Endodermal cell (in vitro differentiated cells): ENCODE measurements around the gene CLSTN1. TPM values are rescaled to one million over a fixed set of nuclear protein-coding genes. Genes with fewer than 3 reads are reported as not detected.
A peak's percentile ranks its signal among the peaks of the same experiment; 100 is the strongest.

Experiments used
- DNase-seq: peaks from one replicate; pipeline ENCODE4 v3.0.0-alpha.2; 2017
- H3K27ac ChIP-seq: 2 replicates; pipeline ENCODE4 v1.5.1; 2013; ENCODE audit warnings: mild to moderate bottlenecking, low read depth, low read length, moderate library complexity
- H3K27me3 ChIP-seq: 2 replicates; pipeline ENCODE4 v1.6.1; 2013; ENCODE audit warnings: mild to moderate bottlenecking, low read length, moderate library complexity; ENCODE audit not compliant: insufficient read depth, control insufficient read depth, poor library complexity, severe bottlenecking
- H3K36me3 ChIP-seq: 2 replicates; pipeline ENCODE4 v1.7.0; 2013; ENCODE audit warnings: mild to moderate bottlenecking, low read length, moderate library complexity; ENCODE audit not compliant: control insufficient read depth, insufficient read depth
- H3K4me1 ChIP-seq: one replicate; pipeline ENCODE4 v1.7.0; 2013; ENCODE audit warnings: low read length; ENCODE audit not compliant: control insufficient read depth, insufficient read depth
- H3K4me3 ChIP-seq: 2 replicates; pipeline ENCODE4 v1.5.1; 2013; ENCODE audit warnings: mild to moderate bottlenecking, low read length, moderate library complexity
- H3K9ac ChIP-seq: 2 replicates; pipeline ENCODE4 v1.6.1; 2013; ENCODE audit warnings: mild to moderate bottlenecking, low read length, moderate library complexity; ENCODE audit not compliant: poor library complexity, severe bottlenecking; ENCODE audit errors: extremely low read depth
- H3K9me3 ChIP-seq: 2 replicates; pipeline ENCODE4 v1.6.1; 2013; ENCODE audit warnings: mild to moderate bottlenecking, low read length, moderate library complexity; ENCODE audit not compliant: control insufficient read depth
- H3K27ac Mint-ChIP-seq: 2 replicates; pipeline ENCODE4 v1.8.0; 2020; ENCODE audit warnings: mixed read lengths
- H3K27me3 Mint-ChIP-seq: 2 replicates; pipeline ENCODE4 v1.8.0; 2021; ENCODE audit warnings: mild to moderate bottlenecking, mixed read lengths; ENCODE audit not compliant: insufficient read depth
- H3K36me3 Mint-ChIP-seq: 2 replicates; pipeline ENCODE4 v1.8.0; 2020; ENCODE audit warnings: low read depth, mixed read lengths
- H3K4me1 Mint-ChIP-seq: 2 replicates; pipeline ENCODE4 v1.8.0; 2020; ENCODE audit warnings: mixed read lengths
- H3K4me3 Mint-ChIP-seq: 2 replicates; pipeline ENCODE4 v1.8.0; 2020; ENCODE audit warnings: mild to moderate bottlenecking, moderate library complexity, mixed read lengths
- H3K9me3 Mint-ChIP-seq: 2 replicates; pipeline ENCODE4 v1.8.0; 2020; ENCODE audit warnings: mild to moderate bottlenecking, mixed read lengths
- CTCF ChIP-seq: fragments of 200-600 bp; sonication (generic); conservative IDR thresholded peaks from 2 replicates; pipeline ENCODE4 v1.5.0; 2021; ENCODE audit warnings: antibody characterized with exemption, mild to moderate bottlenecking
- WGBS, 2 experiments: methylation state at CpG; one replicate each; pipeline versions ENCODE4 v1.1.5 to v1.1.7; 2013; ENCODE audit warnings: missing lambda C conversion rate in 2 of 2, mixed read lengths in 1 of 2; ENCODE audit not compliant: insufficient coverage in 1 of 2, insufficient read length in 1 of 2; 5-methylcytosine and 5-hydroxymethylcytosine counted together
- total RNA-seq, 2 donors: library from RNA; stranded (reverse); fragmentation: NEBNext Ultra II Directional in 1 of 2; extraction: Animal tissue kit (Norgen Biotek cat#: 25700) in 1 of 2; gene quantifications; 2 replicates in 1 of 2; 3 replicates in 1 of 2; pipeline ENCODE4 v1.2.1, GENCODE V29; 2021

CLSTN1 gene
- total RNA-seq, 2 donors from 2014 or later = 96.6 to 116 TPM

- no peaks in the 10 kb centered on the region for H3K9me3 ChIP-seq
- Mint-ChIP-seq H3K9me3 (no peaks in the 10 kb centered on the region), H3K27me3 (no peaks in the 10 kb centered on the region), H3K4me3 (no peak overlapping the region), H3K36me3 (peaks cover 19% of the 10 kb centered on the region), H3K4me1 (no peaks in the 10 kb centered on the region), H3K27ac (no peak overlapping the region)
- H3K27me3 ChIP-seq = no peaks in the 10 kb centered on the region
- TF ChIP-seq CTCF = no peak
- 96% methylated on average over 5 to 10 of the region's 10 CpGs for WGBS, 2 experiments
- H3K9ac ChIP-seq = no peak overlapping the region
- no peak for DNase-seq
- H3K4me1 ChIP-seq = no peaks in the 10 kb centered on the region
- no peak overlapping the region for H3K27ac ChIP-seq
- H3K36me3 ChIP-seq = peaks cover 5% of the 10 kb centered on the region
- H3K4me3 ChIP-seq = no peak overlapping the region
Observed at GRCh38 chr1:9778905-9779304, 44.9 kb downstream of the CLSTN1 start.

GRCh38 chr1:9776685-9777084 lies 47.1 kb downstream of the CLSTN1 start:
- H3K4me1 Mint-ChIP-seq = no peaks in the 10 kb centered on the region
- H3K27ac Mint-ChIP-seq = no peak overlapping the region
- TF ChIP-seq CTCF = no peak
- Histone ChIP-seq H3K9me3 (no peaks in the 10 kb centered on the region), H3K36me3 (peaks cover 20% of the 10 kb centered on the region), H3K27me3 (no peaks in the 10 kb centered on the region), H3K4me1 (no peaks in the 10 kb centered on the region), H3K4me3 (no peak overlapping the region), H3K27ac (no peak overlapping the region), H3K9ac (no peak overlapping the region)
- H3K4me3 Mint-ChIP-seq = no peak overlapping the region
- 94 to 97% methylated on average over 2 of the region's 2 CpGs for WGBS, 2 experiments
- no peaks in the 10 kb centered on the region for H3K27me3 Mint-ChIP-seq
- no peaks in the 10 kb centered on the region for H3K9me3 Mint-ChIP-seq
- H3K36me3 Mint-ChIP-seq = peaks cover 37% of the 10 kb centered on the region
- no peak for DNase-seq

- H3K36me3 Mint-ChIP-seq = peaks cover 39% of the 10 kb centered on the region
Observed at GRCh38 chr1:9774712-9775679, 48.8 kb downstream of the CLSTN1 start.

More at GRCh38 chr1:9774712-9775679, 48.8 kb downstream of the CLSTN1 start:
- no peaks in the 10 kb centered on the region for H3K9me3 Mint-ChIP-seq
- WGBS, 2 experiments = 92 to 93% methylated on average over 18 to 20 of the region's 20 CpGs
- peak overlapping the region; percentile 42 for H3K27ac Mint-ChIP-seq
- no peak overlapping the region for H3K9ac ChIP-seq
- H3K36me3 ChIP-seq = peaks cover 24% of the 10 kb centered on the region
- no peak overlapping the region for H3K4me3 Mint-ChIP-seq
- no peaks in the 10 kb centered on the region for H3K4me1 Mint-ChIP-seq
- no peaks in the 10 kb centered on the region for H3K9me3 ChIP-seq
- TF ChIP-seq CTCF = peak; percentile 45
- H3K27me3 ChIP-seq = no peaks in the 10 kb centered on the region
- H3K27me3 Mint-ChIP-seq = no peaks in the 10 kb centered on the region
- H3K4me3 ChIP-seq = no peak overlapping the region
- DNase-seq = no peak
- no peaks in the 10 kb centered on the region for H3K4me1 ChIP-seq
- no peak overlapping the region for H3K27ac ChIP-seq
